Measurements from ENCODE around the gene POU2AF2.

- TF ChIP-seq POLR2AphosphoS5 (IDR thresholded peaks at IDR 0.05) (no peak), CTCF (IDR thresholded peaks at IDR 0.05; ENCODE audit: poor library complexity, severe bottlenecking) (no peak), EZH2 (IDR thresholded peaks at IDR 0.05; ENCODE audit: borderline replicate concordance, insufficient read depth, low read length, poor library complexity, severe bottlenecking) (no peak), TAF1 (IDR thresholded peaks at IDR 0.05; ENCODE audit: low read depth) (no peak), EP300 (conservative IDR thresholded peaks at IDR 0.05; ENCODE audit: poor library complexity, severe bottlenecking) (no peak), RAD21 (conservative IDR thresholded peaks at IDR 0.05) (no peak), SMC3 (conservative IDR thresholded peaks at IDR 0.05; ENCODE audit: poor library complexity) (no peak)
Measured at GRCh38 chr11:111269146-111269868, 23.8 kb downstream of the POU2AF2 start.
